Fibroblast of the conjunctiva (primary cell): Measurements from ENCODE around the gene ADGRL3.

Source experiments
- DNase-seq: peaks from one replicate; pipeline ENCODE4 v3.0.0-alpha.2; 2010; ENCODE audit warnings: low read depth

The ADGRL3 gene

GRCh38 chr4:61427099-61427817, 227.1 kb downstream of the ADGRL3 start:
- DNase-seq: no peak

GRCh38 chr4:61427818-61428495, 227.8 kb downstream of the ADGRL3 start:
- no peak for DNase-seq

GRCh38 chr4:61428950-61429349, 228.8 kb downstream of the ADGRL3 start:
- DNase-seq: no peak

GRCh38 chr4:61431131-61431530, 231.0 kb downstream of the ADGRL3 start:
- no peak for DNase-seq

DNA sequence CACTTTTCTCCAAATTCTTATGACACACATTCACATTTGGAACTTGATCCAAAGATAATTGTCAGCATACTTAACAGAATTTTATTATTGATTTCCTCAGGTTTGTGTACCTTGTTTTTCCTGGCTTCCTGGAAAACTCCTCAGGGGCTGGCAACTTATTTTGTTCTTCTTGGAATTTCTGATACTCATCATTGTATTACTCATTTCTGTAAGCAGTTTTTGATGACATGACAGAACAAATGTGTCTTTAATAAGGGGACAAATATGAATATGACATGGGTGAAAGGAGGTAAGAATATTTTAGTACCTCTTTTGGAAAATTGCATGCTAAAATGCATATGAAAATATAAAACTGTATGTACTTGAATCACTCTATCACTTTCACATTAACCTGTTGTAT, 237.8 kb downstream of the ADGRL3 start:
- no peak for DNase-seq

- DNase-seq: no peak
Measured at GRCh38 chr4:61440321-61440720, 240.2 kb downstream of the ADGRL3 start.

GRCh38 chr4:61442936-61443335, 242.8 kb downstream of the ADGRL3 start:
- DNase-seq: no peak

DNA sequence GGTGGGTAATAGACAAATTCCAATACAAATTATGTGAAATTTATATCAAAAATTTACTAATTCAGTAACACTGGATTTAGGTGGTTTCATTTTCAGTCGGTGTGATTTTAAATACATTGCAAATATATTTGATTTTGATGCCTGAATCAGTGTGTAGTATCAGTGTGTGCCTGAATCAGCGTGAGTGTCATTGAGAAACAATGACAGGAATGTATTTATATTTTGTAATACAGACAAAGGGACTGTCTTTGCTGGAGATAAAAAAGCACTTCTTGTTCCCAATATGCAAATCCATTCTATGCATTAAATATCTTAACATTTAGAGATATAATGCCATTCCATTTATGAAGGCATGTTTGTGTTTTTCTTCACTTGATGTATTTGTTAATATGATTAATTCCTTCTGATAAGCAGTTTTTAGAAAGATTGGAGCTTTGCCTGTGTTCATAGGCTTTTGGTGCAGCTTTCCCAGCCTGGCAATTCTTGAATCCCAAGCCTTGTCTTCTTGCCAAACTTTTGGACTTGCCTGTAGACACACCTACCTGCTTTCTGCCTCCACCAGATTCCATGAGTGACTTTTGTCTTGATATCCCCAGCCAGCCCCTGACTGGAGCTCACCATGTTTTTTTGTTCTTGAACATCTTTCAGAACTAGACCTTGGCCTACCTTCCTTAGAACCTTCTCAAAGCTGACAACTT, 243.8 kb downstream of the ADGRL3 start:
- no peak for DNase-seq

GRCh38 chr4:61445374-61446063, 245.4 kb downstream of the ADGRL3 start:
- no peak for DNase-seq

- no peak for DNase-seq
Measured at GRCh38 chr4:61446941-61447340, 246.8 kb downstream of the ADGRL3 start.

DNA sequence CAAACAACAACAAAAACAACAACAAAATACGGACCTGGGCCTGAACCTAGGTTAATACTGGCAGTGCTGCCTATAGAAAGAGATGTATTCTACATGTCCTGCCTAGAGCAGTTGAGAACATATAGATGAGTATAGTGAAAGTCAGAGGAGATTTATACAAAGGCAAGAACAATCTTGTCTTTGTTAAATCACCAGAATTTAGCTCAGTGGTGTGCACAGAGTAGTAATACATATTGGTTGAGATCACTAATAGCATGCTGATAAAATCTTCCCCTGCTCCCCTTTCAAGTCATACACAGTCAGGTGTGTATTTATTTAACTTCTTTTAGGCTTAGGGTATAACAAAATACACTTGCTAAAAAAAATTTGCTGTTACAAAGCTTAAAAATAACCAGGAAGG, 247.8 kb downstream of the ADGRL3 start:
- DNase-seq: no peak

DNA sequence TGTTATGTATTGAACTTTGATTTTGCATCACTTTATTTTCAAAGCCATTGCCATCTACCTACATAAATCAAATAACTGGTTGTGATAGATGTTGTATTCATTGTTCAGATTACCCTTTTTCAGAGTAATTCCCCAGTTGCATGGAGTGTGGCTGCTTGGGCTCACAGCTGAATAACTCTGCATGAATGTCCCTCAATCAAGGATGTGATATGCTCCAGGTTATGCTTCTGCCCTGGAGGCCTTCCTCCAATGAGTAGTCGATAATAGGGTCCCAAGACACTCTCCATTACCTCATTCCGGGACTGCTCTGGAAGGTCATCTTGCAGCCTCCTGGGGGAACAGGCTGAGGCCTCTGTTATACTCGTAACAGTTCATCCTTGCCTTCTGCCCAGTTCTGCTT, 251.8 kb downstream of the ADGRL3 start:
- DNase-seq: no peak

GRCh38 chr4:61461956-61462355, 261.8 kb downstream of the ADGRL3 start:
- DNase-seq: no peak

- DNase-seq: peak; percentile 16
Measured at GRCh38 chr4:61462451-61463326, 262.6 kb downstream of the ADGRL3 start.

DNA sequence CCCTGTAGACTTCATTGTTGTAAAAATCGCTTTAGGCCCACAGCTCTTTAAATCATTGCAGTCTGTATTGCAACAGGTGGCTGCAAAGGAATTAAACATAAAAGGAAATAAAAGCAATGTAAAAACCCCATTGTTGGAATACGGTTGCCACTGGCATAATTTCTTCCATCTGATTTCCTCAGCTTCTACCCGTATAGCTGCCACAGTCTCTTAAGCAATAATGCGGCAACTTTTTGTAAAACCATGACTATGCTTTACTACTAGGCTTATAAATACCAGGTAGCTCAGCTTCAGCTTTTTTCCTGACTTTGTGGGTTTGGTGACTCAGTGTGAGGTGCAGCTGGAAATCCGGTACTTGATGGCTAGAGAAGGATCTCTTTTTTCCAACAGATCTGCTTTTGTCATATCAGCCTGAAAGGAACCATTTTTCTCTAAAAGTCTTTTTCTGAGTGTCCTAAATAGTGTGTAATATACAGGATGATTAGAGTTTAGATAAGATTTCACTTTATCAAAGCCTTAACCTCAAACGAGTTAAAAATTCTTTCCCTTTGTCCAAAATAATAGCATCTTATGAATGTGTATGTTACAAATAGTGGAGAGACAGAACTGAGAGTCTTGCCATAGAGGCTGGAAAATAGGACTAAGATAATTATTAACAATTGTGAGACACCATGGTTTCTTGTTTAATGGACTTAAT, 268.0 kb downstream of the ADGRL3 start:
- no peak for DNase-seq

- DNase-seq: no peak
Measured at GRCh38 chr4:61473306-61473705, 273.2 kb downstream of the ADGRL3 start.

DNA sequence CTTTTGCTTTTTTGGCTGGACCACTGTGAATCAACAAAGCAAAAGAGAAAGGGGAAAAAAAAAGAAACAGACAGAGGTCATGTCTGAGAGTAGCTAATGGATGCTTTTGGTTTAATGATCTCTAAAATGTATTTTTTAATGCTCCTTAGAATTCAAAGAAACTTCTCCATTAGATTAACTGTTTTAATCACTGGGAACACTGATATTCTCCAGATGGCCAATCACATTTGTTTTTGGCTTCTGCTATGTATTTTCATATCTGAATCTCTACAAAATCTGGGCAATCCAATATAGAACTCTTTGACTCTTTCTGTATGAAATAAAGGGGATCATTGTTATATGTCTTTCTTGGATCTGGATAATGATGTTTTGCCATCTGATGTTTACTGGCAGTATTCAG, 278.2 kb downstream of the ADGRL3 start:
- DNase-seq: no peak

- no peak for DNase-seq
Measured at GRCh38 chr4:61485056-61485455, 284.9 kb downstream of the ADGRL3 start.

DNA sequence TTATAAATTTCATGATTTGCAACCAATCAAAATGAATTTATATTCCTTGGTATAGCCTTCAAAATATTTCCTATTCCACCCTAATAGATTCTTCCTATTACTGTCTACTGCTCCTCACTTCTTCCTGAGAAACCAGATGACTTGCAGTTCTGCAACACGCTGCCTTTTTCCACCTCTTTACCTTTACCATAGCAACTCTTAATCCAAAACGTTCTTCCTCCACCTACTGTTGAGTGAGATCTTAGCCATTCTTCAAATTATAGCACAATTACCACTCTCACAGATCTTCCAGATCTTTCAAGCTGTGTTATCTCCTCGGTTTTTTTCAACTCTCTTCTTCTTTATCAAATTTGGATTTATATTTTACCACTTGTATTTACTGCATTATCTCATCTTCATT, 289.8 kb downstream of the ADGRL3 start:
- DNase-seq: no peak

GRCh38 chr4:61493041-61493440, 292.9 kb downstream of the ADGRL3 start:
- no peak for DNase-seq

GRCh38 chr4:61493470-61493869, 293.3 kb downstream of the ADGRL3 start:
- DNase-seq: no peak
